NCI-H69 (cell line): ENCODE measurements around the gene IL16.

Experiments used
- DNase-seq: peaks from one replicate; lab custom pipeline; 2025; lab: John Stamatoyannopoulos, UW

The IL16 gene

DNA sequence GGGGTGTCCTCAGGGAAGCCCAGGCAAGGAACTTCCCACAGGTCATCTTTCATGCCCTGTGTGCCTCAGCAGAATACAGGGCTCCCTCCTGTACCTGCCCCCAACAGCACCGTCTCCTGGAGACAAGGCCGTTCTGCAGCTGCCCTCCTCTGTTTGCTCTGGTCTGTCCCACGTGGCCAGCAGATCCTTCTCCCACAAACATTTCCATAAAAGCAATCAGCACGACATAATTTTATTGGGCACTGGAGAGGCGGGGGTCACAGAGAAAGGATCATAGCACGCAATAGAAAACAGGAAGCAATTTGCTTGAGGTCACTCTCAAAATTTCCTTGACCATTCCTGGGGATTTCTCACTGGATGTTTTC is 97.8 kb downstream of the IL16 start:
- DNase-seq: no peak

DNA sequence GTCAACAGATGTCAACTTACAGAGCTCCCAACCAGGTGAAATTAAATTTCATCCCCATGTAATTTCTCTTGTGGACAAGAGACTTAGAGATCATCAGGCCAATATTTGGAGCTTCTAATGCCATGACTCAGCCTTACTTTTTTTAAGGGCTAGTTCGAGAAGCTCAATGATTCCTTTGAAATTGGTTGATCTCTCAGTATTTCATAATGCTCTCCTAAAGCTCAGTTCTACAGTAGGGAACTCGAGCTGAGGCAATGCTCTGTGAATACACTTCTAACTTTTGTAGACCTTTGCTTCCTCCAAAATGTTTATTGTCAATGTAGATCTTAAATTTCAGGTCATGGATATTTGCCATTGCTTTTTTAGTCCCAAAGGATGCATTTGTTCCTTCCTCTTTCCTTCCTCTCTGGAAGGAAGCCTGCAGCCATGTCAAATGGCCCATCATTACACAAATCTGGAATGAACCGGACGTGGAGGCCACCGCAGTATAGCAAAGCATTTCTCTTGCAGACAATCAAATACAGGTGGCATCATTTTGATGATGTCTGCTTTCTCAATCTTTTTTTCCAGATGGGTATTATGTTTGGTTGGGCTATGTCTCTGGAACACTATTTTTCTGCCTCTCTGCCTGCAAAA is 98.9 kb downstream of the IL16 start:
- DNase-seq: no peak

DNA sequence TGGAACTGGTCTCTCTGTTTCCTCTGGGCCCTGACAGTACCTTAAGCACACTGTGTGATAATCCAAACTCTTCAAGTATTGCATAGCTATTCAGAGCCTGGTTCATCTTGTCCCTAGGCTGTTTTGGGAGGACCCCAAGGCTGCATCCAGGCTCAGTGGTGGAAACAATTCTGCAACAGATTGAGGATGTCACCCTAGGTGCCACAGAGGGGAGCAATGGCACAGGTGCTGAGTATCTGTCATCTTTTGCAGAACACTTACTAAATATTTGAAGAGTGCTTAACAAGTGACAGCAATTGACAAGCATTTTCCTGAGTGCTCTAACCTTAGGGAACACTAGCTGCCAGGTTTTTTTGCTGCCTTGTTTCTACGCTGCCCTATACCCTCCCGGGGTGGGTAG is 99.5 kb downstream of the IL16 start:
- DNase-seq: no peak

DNA sequence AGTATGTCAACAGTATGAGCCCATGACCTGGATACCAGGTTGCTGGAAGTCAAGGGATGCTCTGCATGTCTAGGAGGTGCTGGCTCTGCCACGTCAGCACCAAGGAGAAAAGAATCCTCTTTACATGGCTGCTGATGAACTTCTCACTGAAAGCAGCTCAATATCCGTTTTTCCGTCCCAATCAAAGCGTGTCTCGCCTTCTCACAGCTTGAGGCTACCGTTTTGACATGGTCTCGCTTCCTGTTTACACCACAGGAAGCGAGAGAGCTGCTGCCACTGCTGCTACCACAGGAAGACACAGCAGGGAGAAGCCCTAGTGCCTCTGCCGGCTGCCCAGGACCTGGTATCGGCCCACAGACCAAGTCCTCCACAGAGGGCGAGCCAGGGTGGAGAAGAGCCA is 100.0 kb downstream of the IL16 start:
- DNase-seq: no peak

DNA sequence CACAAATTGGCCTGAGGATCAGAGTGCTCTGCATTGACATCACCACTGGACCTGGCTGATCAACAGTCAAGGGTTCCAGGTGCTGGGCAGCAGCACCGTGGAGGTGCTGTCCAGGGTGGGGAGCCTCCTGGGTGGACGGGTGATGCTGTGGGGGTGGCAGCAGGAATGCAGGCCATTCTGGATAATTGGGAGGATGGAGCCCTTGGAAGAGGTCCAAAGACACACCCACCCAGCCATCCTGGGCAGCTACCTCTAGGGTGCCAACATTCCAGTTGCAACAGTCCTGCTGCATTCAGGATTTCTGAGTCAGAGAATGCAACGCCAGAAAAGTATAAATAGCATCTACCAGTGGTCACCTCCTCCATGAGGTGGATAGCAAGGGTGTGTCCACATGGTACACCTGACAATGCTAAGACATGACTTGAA is 100.5 kb downstream of the IL16 start:
- no peak for DNase-seq

DNA sequence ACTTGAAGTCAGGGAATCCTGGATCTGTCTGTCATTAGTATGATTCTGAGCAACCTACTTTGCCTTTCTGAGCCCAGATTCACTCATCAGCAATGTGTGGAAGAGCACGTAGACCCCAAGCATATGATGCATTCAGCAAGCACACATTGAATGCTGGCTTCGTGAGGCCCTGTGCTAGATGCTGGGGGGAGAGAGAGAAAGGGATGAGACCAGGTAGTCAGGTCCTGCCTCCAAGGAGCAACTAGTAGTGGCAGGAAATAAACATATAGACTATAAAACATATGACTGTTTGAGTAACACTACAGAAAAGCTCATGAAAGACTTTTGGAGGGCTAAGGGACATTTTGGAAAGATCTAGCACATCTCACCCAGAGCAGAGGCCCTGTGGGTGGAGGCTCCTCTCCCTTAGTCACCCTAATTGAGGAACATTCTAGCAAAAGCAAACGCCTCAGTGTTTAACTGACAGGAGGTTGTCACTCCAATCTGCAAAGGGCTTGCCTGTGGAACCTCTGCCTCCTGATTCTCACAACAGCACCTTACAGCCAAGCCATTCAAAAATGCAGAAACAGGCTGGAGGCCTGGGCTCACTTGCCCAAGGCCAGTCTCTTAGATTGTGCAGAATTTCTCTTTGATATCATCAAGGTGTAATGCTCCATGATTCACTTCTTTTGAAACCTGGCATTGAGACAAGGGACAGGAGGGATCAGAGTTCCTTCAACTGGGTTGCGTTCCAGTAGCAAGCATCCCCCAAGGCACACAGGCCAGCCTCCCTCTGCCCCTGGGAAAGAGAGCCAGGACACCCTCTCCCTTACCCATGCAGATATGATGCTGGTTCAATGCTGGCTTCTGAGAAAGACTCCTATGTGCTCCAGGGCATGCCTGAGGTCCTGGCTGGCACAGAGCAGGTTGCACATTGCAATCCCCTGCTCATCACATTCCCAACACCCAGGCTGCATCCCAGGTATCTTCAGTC is 101.2 kb downstream of the IL16 start:
- no peak for DNase-seq

DNA sequence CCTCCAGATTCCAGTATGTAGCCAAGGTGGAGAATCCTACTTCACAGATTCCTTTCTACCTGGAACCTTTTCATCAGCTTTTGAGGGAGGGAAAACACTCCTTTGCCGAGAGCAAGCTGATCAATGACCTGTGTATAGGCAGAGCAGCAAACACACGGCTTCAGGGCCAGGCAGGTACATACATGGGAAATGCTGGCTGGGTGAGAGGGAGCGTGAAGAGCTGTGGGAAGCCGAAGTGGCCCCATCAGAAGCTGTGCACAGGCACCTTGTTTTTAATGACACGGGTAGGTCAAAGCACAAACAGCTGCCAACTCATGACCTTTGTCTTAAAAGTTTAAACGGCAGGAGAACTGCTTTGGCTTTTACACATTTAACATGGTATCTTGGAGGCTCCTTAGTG is 101.9 kb downstream of the IL16 start:
- DNase-seq: no peak

DNA sequence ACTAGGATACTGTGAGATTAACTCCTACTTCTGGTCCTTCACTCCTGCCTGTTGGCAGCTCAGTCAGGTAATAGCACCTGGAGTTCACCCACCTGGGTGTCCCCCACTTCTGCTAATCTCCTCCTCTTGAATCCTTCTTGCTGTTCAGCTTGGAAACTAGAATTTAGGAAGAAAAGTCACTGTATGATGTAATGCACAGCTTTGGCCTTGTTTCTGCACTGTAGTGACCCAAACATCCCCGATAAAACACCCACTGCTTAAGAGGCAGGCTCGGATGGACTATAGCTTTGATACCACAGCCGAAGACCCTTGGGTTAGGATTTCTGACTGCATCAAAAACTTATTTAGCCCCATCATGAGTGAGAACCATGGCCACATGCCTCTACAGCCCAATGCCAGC is 102.5 kb downstream of the IL16 start:
- no peak for DNase-seq

DNA sequence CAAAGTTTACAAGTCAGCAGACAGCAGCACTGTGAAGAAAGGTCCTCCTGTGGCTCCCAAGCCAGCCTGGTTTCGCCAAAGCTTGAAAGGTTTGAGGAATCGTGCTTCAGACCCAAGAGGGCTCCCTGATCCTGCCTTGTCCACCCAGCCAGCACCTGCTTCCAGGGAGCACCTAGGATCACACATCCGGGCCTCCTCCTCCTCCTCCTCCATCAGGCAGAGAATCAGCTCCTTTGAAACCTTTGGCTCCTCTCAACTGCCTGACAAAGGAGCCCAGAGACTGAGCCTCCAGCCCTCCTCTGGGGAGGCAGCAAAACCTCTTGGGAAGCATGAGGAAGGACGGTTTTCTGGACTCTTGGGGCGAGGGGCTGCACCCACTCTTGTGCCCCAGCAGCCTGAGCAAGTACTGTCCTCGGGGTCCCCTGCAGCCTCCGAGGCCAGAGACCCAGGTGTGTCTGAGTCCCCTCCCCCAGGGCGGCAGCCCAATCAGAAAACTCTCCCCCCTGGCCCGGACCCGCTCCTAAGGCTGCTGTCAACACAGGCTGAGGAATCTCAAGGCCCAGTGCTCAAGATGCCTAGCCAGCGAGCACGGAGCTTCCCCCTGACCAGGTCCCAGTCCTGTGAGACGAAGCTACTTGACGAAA is 103.1 kb downstream of the IL16 start:
- DNase-seq: no peak

DNA sequence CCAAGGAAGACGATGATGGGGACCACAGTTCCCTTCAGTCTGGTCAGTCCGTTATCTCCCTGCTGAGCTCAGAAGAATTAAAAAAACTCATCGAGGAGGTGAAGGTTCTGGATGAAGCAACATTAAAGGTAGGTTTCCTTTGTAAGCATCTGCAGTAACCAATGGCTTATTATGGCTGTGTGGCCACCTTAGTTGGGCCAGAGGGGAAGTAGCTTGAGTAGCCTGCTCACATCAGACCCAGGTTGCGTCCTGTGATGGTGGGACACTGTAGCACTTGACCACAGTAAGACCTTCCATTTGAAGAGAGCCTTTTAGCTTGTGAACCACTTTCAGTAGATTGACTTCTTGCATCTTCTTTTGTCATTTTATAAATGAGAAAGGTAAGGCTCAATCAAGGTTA is 104.7 kb downstream of the IL16 start:
- no peak for DNase-seq

DNA sequence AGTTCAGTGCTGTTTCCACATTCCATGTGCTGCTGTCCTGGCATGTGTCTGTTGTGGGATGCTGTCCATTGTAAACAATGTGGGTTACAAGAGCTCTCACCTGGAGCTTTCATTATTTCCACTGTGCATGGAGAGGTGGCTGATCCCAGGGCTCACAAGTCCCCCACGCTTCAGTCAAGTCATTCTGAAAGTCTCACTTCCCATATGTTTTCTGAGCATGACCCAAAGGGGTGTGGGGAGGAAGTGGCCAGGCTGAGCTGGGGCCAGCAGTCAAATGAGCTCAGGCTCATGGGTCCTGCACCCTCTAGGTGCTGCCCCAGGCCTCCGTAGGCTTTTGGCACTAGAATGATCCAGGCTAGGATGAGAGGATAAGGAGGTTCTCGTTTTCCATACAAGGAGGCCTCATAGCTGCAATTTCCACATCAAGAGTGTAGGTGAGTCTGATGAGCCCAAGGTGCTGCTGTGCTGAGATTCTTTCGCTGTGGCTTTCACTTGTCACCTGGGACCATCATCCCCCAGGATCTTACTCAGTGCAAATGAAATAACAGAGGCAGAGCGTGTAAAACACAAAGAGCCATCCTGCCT is 105.2 kb downstream of the IL16 start:
- no peak for DNase-seq

DNA sequence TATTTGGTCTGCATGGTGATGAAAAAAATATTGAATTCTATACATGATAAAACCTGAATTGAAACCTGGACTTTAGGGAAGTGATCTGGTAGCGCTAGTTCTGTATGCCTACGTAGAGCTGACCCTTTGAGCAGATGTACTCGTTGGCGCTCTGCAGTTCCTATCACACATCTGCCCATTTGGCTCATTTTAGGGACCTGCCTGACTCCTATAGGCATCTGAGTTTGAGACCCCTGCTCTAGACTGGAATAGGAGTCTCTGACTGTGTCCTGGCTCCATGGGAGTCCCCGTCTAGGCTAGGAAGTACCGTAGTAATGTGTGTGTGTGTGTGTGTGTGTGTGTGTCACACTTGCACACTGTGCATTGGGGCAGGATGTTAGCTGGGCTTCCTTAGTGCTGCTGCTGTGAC is 106.0 kb downstream of the IL16 start:
- DNase-seq: no peak

DNA sequence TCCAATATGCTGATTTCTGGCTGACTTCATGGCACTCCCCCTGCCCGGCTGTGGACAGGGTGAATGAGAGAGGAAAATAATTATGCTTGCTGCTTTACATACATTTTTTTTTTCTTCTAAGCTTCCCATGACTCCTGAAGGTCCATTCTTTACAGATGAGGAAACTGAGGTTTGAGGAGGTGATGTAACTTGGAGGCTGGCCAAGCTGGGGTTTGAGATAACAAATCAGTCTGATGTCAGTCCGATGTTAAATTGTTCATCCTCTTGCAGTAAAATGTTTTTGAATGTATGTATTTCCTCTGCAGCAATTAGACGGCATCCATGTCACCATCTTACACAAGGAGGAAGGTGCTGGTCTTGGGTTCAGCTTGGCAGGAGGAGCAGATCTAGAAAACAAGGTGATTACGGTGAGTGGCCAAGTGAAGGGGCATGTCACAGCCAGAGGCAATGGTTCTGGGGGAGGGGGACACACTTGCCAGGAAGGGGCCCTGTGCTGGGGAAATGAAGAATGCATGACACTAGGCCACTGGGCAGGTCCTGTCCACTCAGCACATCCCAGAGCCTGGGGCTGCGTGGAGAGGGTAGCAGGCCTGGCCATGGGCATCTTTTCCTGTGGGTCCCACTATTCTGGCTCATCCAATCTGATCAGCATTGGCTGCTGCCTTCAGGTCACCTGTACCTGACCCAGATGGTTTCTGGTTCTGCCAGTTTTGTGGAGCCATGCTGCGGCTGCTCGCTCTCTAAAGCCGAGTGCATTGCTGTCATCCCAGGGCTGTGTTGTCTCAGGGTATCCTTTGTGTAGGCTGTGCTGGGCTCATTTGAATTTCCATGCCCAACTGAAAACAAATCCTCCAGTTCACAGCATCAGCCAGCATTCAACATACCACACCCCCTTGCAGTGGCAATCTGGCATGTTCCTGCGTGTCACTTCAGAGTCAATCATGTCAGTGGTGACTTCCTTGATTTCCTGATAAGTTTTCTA is 106.9 kb downstream of the IL16 start:
- no peak for DNase-seq

DNA sequence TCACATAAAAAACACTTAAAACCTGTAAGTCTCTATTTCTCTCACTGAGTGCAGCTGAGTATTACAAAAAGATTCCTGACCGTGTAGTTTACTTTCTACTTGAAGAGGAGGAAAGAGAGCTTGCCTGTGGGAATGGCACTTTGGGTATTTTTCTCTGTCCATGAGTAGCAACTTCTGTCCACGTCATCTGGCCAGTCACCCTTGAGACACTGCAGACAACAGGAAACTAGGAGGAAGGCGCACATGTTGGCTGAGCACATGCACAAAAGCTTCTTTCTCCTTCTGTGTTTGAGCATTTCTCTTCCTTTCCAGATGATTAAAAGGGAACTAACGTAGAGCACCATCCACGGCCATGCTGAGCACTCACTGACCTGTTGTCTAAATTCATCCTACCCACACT is 107.5 kb downstream of the IL16 start:
- DNase-seq: no peak

DNA sequence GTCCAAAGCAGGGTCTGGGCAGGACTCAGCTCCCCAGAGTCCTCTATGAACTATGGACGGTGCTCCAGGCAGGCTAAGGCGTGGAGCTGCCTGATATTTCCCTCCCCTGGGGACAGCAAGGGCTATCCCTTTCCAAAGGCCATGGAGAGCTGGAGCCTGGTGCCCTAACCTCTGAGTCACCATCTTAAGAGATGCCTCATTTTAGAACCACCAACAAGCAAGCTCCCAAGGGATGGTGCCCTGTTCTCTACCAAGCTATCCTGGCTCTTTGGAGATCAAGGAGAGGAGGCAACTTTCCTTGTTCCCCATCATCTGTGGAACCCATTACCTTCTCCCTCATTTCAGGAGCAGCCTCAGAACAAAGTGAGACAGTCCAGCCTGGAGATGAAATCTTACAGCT is 111.6 kb downstream of the IL16 start:
- DNase-seq: no peak

DNA sequence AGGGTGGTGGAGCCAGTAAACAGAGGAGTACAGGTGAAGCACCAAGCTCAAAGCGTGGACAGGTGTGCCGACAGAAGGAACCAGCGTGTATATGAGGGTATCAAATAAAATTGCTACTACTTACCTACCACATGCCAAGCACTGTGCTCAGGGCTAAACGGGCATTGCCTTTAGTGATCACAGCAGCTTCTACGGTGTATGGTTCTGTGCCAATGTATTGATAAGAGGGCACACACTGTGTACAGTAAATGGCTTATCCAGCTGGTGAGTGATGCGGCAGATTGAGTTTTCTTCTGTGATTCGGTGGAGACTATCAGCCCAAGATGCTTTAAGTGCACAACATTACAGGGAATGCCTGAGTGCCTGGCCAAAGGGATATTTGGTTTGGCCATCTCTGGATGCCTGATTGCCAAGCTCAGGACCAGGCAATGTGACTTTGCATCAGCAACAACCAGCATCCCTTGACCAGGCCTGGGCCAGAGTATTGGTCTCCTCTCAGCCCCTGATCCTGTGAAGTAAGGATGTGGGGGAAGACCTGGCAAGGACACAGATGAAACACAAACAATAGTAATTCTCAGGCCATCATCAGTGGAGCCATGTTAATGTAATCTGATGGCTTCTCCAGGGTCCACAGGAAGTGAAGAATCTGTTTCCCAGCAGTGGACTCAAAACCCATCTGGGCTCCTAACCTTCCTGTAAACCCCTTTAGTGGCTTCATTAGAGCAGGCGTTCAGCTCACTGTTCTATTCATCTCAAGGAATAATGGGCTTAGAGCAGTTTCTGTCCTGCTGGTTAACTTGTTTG is 113.2 kb downstream of the IL16 start:
- no peak for DNase-seq

DNA sequence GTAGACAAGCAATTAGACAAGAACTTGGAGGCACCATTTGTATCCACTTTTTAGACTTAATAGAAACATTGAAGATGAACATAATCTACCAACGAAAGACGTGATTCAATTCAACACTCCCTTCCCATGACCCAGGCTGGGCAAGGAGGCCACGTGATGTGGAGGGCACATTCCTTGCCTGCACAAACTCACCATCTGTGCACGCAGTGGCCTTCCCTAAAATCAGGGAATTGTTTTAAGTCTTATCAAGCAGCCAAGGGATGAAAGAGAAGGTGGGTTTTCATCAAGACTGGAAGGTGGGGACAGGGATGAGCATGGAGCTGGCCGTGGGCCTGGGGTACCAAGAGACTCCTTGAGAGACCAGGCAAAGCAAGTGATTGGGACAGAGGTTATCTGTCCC is 113.8 kb downstream of the IL16 start:
- DNase-seq: no peak

DNA sequence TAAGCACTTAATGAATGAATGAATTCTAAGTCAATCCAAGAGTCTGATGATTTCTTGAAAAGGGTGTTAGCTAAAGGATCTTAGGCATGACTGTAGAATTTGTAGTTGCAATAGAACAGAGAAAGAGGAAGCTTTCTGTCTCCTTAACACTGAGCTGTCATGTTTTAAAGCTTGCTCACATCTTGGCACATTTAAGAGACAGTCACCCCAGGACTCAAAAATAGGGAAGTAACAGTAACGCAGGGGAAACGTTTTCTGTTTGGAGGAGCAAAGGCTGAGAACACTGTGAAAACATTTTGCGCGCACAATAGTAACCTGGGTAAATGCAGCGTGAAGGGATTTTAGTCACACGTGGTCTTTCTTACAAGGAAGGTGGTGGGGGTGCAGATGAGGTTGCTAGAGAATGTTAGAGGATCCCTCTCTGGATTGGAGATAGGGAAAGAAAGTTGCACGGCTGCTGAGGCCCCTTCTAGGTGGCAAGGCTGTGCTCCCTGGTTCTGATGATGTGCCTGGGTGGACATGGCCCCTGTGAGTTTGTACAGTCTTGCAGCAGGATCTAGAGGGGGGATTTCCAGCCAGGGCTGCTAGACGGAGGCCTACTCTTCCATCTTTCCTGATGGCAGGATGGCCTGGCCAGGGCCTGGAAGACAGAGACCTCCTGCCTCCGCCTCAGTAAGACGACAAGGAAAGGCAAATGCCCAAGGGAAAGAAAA is 115.2 kb downstream of the IL16 start:
- DNase-seq: no peak

DNA sequence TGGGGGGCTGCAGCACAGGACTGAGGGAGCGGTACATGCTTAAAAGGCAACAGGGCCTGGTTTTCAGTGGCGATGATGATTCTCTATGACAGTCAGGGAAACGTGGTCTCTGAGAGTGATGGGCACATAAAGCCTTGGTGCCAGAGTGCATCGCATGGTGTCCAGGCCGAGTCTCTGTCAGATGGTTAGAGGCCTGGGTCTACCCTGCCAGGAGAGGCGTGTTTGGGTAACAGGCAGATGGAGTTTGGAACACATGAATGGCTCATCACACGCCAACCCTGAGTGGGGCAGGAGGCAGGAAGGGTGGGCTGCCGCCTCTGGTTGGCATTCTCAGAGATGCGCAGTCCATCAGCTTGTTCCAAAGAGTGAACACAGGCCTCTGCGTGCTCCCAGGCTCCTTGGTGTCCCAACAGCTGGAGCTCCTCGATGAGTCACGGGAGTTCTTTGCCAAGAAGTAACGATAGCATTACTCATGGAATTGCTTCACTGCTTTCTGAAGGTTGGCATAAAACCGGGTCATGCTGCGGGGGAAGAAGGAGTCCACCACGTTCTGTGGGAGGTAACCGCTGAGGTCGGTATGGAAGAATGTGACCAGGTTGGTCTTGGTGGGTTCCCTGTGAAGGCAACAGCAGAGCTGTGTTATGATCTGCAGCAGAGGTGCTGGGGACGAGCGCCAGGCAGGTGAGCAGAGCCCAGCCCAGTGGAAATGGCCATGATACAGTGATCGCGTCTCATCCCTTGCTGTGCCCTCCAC is 116.3 kb downstream of the IL16 start:
- DNase-seq: no peak
